ENCODE results near the gene AVPI1.

AVPI1 gene, protein sequence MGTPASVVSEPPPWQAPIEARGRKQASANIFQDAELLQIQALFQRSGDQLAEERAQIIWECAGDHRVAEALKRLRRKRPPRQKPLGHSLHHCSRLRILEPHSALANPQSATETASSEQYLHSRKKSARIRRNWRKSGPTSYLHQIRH

DNA sequence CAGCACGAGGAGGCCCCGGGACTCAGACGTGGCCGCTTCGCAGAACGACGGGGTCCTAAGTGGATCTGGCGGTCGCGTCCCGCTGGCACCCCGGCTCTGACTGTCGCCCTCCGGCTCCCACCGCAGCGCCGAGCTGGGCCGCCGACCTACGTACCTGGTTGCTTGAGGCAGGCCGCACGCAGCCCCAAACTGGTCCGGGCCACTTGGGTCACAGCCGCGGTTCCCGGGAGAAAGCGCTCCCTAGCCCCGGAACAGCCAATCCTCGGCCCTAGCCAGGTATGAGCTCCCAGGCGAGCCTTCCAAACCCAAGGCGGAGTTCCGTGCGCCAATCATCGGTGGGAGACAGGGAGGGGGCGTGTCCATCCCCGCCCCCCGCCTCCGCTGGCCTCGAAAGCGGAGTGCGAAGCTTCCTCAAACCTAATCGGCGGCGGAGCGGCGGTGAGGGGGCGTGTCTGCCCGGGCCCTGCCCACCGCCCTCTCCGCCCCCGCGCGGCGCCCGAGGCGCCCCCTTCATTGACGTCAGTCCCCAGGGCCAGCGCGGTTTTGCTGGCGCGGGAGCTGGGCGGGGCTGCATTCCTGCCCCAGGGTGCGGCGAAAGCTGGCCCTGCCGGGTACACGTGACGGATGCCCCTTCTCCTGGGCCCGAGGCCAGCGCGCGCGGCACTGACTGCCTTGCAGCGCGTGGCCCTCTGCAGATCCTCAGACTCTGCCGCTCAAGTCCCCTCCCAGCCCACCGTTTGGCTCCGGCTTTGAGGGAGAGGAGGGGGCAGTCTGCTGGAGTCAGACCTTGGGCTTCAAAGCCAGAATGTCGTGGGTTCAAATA lies at the start of gene AVPI1:
TSS of gene AVPI1 (minus strand) at position 280 of the 823 bp plus-strand sequence. CDS start 7,336 bp downstream, outside the sequence.
- peak; percentile 96 for DNase-seq (ENCODE audit: low spot score)

GRCh38 chr10:97736403-97736901 lies 49.4 kb upstream of the AVPI1 start:
- DNase-seq (ENCODE audit: low spot score) = no peak

GRCh38 chr10:97734021-97734420 lies 47.0 kb upstream of the AVPI1 start:
- no peak for DNase-seq (ENCODE audit: low spot score)

- DNase-seq (ENCODE audit: low spot score) = no peak
Observed at GRCh38 chr10:97733256-97733655, 46.2 kb upstream of the AVPI1 start.

GRCh38 chr10:97732052-97732359 lies 45.0 kb upstream of the AVPI1 start:
- DNase-seq (ENCODE audit: low spot score) = no peak

DNA sequence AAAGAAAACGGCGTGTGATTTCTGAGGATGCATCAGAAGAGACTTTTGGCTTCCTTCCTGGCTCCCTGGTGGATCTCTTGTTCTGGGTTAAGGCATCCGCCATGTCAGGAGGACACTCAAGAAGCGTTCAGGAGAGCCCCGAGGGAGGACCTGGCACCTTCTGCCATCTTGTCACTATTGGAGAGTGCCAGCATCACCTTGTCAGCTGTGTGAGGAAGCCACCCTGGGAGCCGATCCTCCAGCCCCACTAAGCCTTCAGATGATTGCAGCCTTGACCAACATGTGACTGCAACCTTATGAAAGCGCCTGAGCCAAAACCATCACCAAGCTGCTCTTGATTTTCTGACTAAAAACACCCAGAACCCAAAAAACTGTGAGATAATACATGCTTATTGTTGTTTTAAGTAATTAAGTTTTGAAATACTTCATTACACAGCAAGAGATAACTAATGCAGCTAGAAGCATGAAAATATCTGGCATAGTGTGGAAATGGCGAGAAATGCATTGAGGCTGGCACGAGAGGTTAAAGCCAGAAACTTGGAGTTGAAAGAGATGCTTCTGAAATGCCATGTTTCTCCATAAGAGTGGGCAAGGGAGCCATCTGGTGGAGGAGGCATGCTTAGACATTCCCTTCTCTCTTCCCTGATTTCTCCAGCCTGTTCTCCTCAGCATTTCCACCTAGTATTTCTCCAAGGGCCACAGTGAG lies 44.5 kb upstream of the AVPI1 start:
- DNase-seq (ENCODE audit: low spot score) = peak; percentile 84

GRCh38 chr10:97729014-97729413 lies 42.0 kb upstream of the AVPI1 start:
- no peak for DNase-seq (ENCODE audit: low spot score)

DNA sequence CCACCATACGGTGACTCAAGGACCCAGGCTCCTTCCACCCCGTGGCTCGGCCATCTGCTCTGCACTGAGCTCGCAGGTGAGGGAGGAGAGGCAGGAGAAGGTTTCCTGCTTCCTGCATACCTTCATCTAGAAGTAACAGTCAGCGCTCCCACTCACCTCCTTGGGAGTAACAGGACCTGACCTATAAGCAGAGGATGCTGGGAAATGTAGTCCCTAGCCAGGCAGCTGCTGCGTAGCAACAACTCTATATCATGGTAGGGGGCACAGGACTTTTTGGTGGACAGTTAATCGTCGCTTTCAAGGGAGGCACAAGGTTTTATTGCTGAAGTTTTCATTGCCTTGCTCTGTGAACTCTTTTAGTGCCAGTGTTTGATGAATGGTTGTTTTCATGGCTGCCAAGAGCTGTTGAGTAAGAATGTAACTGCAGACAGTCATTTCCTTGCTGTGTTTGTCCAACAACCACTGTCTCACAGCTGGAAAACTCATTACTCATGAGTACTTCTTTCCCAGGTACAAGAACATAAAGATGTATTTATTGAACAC lies 39.7 kb upstream of the AVPI1 start:
- no peak for DNase-seq (ENCODE audit: low spot score)

DNA sequence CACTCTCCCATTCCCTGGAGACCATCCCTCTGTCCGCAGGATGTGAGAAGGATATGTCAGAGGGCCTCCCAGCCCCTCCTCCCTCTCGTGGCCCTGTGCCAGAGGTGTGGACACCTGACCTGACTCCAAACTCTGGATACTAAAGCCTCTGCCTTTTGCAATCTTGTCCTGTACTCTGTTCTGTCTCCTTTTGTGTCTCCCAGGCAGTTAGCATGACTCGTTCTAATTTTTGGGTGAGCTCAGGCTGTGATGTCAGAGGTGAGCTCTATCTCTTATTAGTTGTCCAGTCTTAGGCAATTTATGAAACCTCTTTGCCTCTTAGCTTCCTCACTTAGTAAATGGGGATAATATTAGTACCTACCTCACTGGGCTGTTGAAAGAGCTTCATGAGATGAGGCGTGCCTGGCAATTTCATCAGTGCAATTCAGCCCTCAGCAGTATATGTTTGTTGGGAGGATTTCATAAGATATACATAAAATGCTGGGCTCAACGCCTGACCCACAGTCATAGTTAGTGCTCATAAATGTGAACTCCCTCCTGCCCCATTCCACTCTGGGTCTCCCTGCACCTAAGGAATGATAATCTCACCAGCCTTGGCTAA lies 37.4 kb upstream of the AVPI1 start:
- DNase-seq (ENCODE audit: low spot score) = no peak

GRCh38 chr10:97723001-97723400 lies 36.0 kb upstream of the AVPI1 start:
- no peak for DNase-seq (ENCODE audit: low spot score)

DNA sequence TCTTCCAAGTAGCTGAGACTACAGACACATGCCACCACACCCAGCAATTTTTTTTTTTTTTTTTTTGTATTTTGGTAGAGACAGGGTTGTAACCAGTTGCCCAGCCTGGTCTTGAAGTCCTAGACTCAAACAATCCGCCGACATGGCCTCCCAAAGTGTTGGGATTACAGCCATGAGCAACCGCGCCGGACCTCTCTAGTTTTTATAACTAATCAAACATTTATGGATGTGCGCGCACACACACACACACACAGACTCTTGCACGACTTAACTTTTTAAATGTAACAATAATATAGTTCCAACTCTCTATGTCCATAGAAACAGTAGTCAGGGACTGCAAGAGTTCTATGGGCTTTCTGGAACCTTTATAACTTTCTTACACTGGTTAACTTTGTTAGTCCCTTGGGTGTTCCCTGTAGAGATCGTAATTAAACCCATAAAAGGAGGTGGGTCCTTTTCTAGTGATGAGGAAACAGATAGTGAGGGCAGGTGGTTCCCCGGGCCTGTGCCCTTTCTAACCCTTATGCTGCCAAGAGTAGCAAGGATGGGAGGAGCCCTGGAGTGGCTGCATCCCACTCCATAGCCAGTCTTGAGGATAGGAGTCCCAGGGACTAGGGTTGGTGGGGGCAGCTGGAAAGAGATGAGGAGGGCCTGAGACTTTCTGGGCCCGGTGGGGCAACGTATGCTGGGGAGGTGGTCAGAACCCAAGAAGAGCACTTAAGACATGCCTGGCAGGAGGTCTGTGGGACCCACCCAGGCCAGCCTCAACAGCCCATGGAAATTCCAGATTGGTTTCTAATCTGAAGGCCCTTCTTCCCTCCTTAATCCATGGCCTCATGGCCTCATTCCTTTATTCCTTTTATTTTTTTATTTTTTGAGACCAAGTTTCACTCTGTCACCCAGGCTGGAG lies 35.1 kb upstream of the AVPI1 start:
- DNase-seq (ENCODE audit: low spot score) = no peak

GRCh38 chr10:97719602-97720001 lies 32.6 kb upstream of the AVPI1 start:
- no peak for DNase-seq (ENCODE audit: low spot score)

- DNase-seq (ENCODE audit: low spot score) = no peak
Observed at GRCh38 chr10:97718659-97719142, 31.7 kb upstream of the AVPI1 start.

DNA sequence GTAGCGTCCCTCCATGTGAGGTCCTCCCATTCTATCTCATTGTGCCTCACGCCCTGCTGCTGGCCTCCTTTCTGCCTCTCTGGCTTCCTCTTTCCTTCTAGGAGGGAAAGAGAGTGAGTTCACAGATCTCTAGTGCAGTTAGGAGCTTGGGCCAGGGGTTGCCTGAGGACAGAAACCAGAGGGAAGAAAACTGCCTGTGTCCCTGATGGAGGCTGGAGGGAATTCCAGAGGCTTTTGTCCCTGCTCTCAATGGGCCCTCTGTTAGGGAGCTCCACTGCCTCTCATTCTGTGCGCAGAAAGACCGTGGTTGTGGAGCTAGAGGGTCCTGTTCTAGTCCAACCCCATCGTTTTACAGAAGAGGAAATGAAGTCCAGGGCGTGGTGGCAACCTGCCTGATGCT lies 31.1 kb upstream of the AVPI1 start:
- DNase-seq (ENCODE audit: low spot score) = no peak

- DNase-seq (ENCODE audit: low spot score) = no peak
Observed at GRCh38 chr10:97717627-97718026, 30.6 kb upstream of the AVPI1 start.

GRCh38 chr10:97715259-97715874 lies 28.3 kb upstream of the AVPI1 start:
- no peak for DNase-seq (ENCODE audit: low spot score)

- DNase-seq (ENCODE audit: low spot score) = no peak
Observed at GRCh38 chr10:97714401-97715258, 27.6 kb upstream of the AVPI1 start.

DNA sequence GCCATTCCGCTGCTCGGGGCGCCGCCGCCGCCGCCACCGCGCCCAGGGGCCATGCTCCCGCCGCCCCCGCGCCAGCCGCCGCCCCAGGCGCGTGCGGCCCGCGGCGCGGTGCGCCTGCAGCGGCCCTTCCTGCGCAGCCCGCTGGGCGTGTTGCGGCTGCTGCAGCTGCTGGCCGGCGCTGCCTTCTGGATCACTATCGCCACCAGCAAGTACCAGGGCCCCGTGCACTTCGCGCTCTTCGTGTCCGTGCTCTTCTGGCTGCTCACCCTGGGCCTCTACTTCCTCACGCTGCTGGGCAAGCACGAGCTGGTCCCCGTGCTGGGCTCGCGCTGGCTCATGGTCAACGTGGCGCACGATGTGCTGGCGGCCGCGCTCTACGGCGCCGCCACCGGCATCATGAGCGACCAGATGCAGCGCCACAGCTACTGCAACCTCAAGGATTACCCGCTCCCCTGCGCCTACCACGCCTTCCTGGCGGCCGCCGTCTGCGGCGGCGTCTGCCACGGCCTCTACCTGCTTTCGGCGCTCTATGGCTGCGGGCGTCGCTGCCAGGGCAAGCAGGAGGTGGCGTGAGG lies 26.9 kb upstream of the AVPI1 start:
- DNase-seq (ENCODE audit: low spot score) = peak; percentile 46

- no peak for DNase-seq (ENCODE audit: low spot score)
Observed at GRCh38 chr10:97713339-97713825, 26.3 kb upstream of the AVPI1 start, which contains the start of gene MARVELD1. Gene MARVELD1, plus strand, starts transcription at chr10:97713730. Its CDS starts 147 bp downstream, at chr10:97713877.

All from hematopoietic multipotent progenitor cell treated with erythropoietin and hydrocortisone succinate and interleukin-3 and kit ligand, for 17 days (in vitro differentiated cells).